ENCODE results near the gene BTC. TPM values are rescaled to one million over a fixed set of nuclear protein-coding genes. Genes with fewer than 3 reads are reported as not detected.

Gene BTC
- total and polyA plus RNA-seq, 4 donors, result 0.51 to 3.7 (median 1.1) TPM

GRCh38 chr4:74764119-74764518 is 30.2 kb downstream of the BTC start:
- Histone ChIP-seq H3K4me3 (ENCODE audit: low read depth, low read length) (no peak overlapping the region), H3K27ac (ENCODE audit: low read depth, low read length) (no peak overlapping the region), H3K27me3 (ENCODE audit: control insufficient read depth, insufficient read depth, low read length) (no peaks in the 10 kb centered on the region), H3K9me3 (ENCODE audit: control insufficient read depth, insufficient read depth, low read length) (no peaks in the 10 kb centered on the region), H3K36me3 (ENCODE audit: control insufficient read depth, insufficient read depth, low read length) (no peaks in the 10 kb centered on the region), H3K4me1 (ENCODE audit: control insufficient read depth, insufficient read depth, low read length) (no peaks in the 10 kb centered on the region)
- DNase-seq (ENCODE audit: low read depth in 4 of 6, low spot score in 6 of 6), result no peak
- WGBS (ENCODE audit: insufficient coverage), result 92% methylated on average over 2 of the region's 2 CpGs

DNA sequence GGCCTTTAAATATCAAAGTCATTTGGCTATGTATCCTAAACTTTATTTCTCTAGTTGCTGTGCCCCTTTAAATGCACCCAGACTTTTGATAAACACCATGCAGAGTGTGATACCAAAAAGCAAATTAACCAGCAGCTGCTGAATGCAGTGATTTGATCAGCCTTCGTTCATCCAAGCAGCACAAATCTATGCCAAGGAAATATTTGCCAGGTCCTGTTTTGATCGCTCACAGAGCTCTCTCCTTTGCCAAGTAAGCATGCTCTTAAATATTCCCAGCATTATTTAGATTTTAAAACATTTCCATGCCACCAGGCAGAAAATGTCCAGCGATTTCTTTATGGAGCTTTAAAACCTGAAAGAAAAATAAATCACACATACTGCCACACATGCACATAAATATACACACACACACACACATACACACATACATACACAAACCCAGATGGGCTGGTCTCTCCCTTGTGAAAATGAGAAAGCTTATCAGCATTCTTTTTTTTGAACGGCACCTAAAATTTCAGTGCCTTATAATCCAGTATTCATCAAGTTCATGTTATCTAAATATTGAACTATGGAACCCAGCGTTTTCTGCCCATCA is 35.7 kb downstream of the BTC start:
- Histone ChIP-seq H3K27me3 (ENCODE audit: control insufficient read depth, insufficient read depth, low read length) (no peaks in the 10 kb centered on the region), H3K4me1 (ENCODE audit: control insufficient read depth, insufficient read depth, low read length) (no peaks in the 10 kb centered on the region), H3K9me3 (ENCODE audit: control insufficient read depth, insufficient read depth, low read length) (no peaks in the 10 kb centered on the region), H3K4me3 (ENCODE audit: low read depth, low read length) (no peak overlapping the region), H3K36me3 (ENCODE audit: control insufficient read depth, insufficient read depth, low read length) (no peaks in the 10 kb centered on the region), H3K27ac (ENCODE audit: low read depth, low read length) (no peak overlapping the region)
- WGBS (ENCODE audit: insufficient coverage), result 51% methylated on average over 3 of the region's 5 CpGs
- peak in 2 of 6 donors; percentile 80 to 87 for DNase-seq (ENCODE audit: low read depth in 4 of 6, low spot score in 6 of 6)

DNA sequence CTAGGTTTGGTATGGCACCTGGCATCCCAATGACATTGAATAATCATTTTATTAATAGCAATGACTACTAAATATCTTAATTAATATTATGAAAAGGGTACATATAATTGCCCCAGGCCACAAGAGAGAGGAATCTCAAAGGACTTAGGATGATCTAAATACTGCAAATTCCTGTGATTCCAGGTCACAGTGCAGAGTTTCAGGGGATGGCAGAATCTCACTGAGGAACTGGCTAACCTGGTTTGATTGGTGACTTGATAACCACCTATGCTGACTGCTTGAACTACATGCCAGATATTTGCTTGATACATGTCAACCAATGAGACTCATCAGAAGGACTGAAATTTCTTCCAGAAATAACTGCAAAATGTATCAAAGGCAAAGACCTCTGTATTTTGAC is 37.2 kb downstream of the BTC start:
- Histone ChIP-seq H3K36me3 (ENCODE audit: control insufficient read depth, insufficient read depth, low read length) (no peaks in the 10 kb centered on the region), H3K9me3 (ENCODE audit: control insufficient read depth, insufficient read depth, low read length) (no peaks in the 10 kb centered on the region), H3K4me1 (ENCODE audit: control insufficient read depth, insufficient read depth, low read length) (no peaks in the 10 kb centered on the region), H3K27ac (ENCODE audit: low read depth, low read length) (no peak overlapping the region), H3K27me3 (ENCODE audit: control insufficient read depth, insufficient read depth, low read length) (no peaks in the 10 kb centered on the region), H3K4me3 (ENCODE audit: low read depth, low read length) (no peak overlapping the region)
- DNase-seq (ENCODE audit: low read depth in 4 of 6, low spot score in 6 of 6), result no peak

DNA sequence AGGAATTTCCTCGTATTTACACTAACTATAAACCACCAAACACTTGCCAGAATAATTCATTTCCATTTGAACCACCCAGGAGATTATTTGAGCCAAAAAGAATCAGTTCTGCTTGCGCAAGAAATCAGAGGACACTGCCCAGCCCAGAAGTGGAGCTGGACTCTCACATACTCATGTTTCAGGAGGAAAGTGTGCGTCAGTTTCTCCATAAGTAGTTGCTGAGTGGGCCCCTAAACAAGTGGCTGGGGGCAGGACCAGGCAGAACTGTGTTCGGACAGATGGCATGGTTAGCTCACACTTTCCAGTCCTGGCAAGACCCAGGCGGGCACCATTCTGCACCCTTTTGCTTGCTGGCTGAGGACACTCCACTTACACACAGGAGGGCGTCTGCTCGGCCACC is 38.8 kb downstream of the BTC start:
- Histone ChIP-seq H3K4me1 (ENCODE audit: control insufficient read depth, insufficient read depth, low read length) (no peaks in the 10 kb centered on the region), H3K4me3 (ENCODE audit: low read depth, low read length) (no peak overlapping the region), H3K27me3 (ENCODE audit: control insufficient read depth, insufficient read depth, low read length) (no peaks in the 10 kb centered on the region), H3K36me3 (ENCODE audit: control insufficient read depth, insufficient read depth, low read length) (no peaks in the 10 kb centered on the region), H3K27ac (ENCODE audit: low read depth, low read length) (no peak overlapping the region), H3K9me3 (ENCODE audit: control insufficient read depth, insufficient read depth, low read length) (no peaks in the 10 kb centered on the region)
- DNase-seq (ENCODE audit: low read depth in 4 of 6, low spot score in 6 of 6), result peak in 1 of 6 donors; percentile 29
- 67% methylated on average over 5 of the region's 7 CpGs for WGBS (ENCODE audit: insufficient coverage)

DNA sequence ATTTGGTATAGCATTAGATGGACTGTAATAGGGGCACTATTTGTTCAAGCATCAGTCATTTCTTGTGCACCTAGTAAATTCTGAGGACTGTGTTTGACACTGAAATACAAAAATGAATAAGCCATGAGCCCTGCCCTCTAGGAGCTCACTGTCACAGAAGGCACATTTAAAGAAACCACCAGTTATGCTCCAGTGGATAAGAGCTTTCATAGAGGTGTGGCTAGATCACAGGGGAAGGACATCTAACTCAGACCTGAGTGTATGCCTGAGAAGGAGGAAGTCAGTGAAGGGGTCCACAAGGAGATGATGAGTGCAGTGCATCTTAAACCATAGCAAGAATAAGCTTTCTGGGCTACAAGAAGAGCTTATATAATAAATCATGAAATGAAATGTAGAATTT is 40.1 kb downstream of the BTC start:
- no peak for DNase-seq (ENCODE audit: low read depth in 4 of 6, low spot score in 6 of 6)
- Histone ChIP-seq H3K27ac (ENCODE audit: low read depth, low read length) (no peak overlapping the region), H3K4me3 (ENCODE audit: low read depth, low read length) (no peak overlapping the region), H3K9me3 (ENCODE audit: control insufficient read depth, insufficient read depth, low read length) (no peaks in the 10 kb centered on the region), H3K36me3 (ENCODE audit: control insufficient read depth, insufficient read depth, low read length) (no peaks in the 10 kb centered on the region), H3K27me3 (ENCODE audit: control insufficient read depth, insufficient read depth, low read length) (no peaks in the 10 kb centered on the region), H3K4me1 (ENCODE audit: control insufficient read depth, insufficient read depth, low read length) (no peaks in the 10 kb centered on the region)

- no peak overlapping the region for H3K27ac ChIP-seq (ENCODE audit: low read depth, low read length)
These were observed 41.5 kb downstream of the BTC start for GRCh38 chr4:74752798-74753197.

DNA sequence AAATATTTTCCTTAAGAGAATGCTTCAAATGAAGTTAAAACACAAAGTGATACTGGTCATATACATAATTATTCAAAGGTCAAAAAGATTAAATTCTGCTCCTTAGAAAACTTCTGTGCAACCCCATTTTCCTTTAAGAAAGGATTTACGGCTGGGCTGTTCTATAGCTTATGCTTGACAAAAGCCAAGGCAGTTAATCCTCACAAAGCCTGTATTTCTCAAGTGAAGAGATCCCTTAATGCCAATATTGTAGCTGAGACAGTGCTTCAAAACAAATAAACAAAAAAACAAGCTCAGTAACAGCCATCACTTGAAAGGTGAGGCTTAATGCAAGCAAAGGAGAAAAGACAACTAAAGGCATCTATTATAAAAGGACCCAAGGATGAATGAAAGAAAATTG is 42.5 kb downstream of the BTC start:
- Histone ChIP-seq H3K4me3 (ENCODE audit: low read depth, low read length) (no peak overlapping the region), H3K4me1 (ENCODE audit: control insufficient read depth, insufficient read depth, low read length) (no peaks in the 10 kb centered on the region), H3K27me3 (ENCODE audit: control insufficient read depth, insufficient read depth, low read length) (no peaks in the 10 kb centered on the region), H3K9me3 (ENCODE audit: control insufficient read depth, insufficient read depth, low read length) (no peaks in the 10 kb centered on the region), H3K27ac (ENCODE audit: low read depth, low read length) (no peak overlapping the region), H3K36me3 (ENCODE audit: control insufficient read depth, insufficient read depth, low read length) (no peaks in the 10 kb centered on the region)
- WGBS (ENCODE audit: insufficient coverage), result 50% methylated on average over 1 of the region's 1 CpG
- peak in 1 of 6 donors; percentile 34 for DNase-seq (ENCODE audit: low read depth in 4 of 6, low spot score in 6 of 6)

More at GRCh38 chr4:74752798-74753197, 41.5 kb downstream of the BTC start:
- no peak overlapping the region for H3K4me3 ChIP-seq (ENCODE audit: low read depth, low read length)
- no peaks in the 10 kb centered on the region for H3K9me3 ChIP-seq (ENCODE audit: control insufficient read depth, insufficient read depth, low read length)
- no peaks in the 10 kb centered on the region for H3K27me3 ChIP-seq (ENCODE audit: control insufficient read depth, insufficient read depth, low read length)
- no peaks in the 10 kb centered on the region for H3K36me3 ChIP-seq (ENCODE audit: control insufficient read depth, insufficient read depth, low read length)
- no peaks in the 10 kb centered on the region for H3K4me1 ChIP-seq (ENCODE audit: control insufficient read depth, insufficient read depth, low read length)
- DNase-seq (ENCODE audit: low read depth in 4 of 6, low spot score in 6 of 6), result no peak

DNA sequence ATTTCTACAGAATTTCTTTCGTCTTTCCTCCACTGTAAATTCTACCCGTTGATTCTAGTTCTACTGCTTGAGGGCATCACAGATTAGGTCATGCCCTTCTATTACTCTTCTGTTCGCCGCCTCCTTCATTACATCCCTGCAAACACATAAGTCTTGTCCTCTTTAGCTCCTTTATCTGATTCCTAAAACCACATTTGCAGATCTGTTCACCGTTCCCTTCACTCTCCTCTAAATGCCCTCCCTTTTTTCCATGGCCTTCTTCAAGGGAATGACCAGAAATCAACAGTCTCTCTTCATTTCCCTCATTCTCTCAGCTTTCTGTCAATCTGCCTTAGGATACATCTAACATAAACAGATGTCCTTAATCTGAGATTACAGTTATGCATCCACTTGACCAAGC is 43.1 kb downstream of the BTC start:
- WGBS (ENCODE audit: insufficient coverage), result 79% methylated on average over 5 of the region's 5 CpGs
- Histone ChIP-seq H3K27me3 (ENCODE audit: control insufficient read depth, insufficient read depth, low read length) (no peaks in the 10 kb centered on the region), H3K27ac (ENCODE audit: low read depth, low read length) (no peak overlapping the region), H3K4me3 (ENCODE audit: low read depth, low read length) (no peak overlapping the region), H3K4me1 (ENCODE audit: control insufficient read depth, insufficient read depth, low read length) (no peaks in the 10 kb centered on the region), H3K36me3 (ENCODE audit: control insufficient read depth, insufficient read depth, low read length) (no peaks in the 10 kb centered on the region), H3K9me3 (ENCODE audit: control insufficient read depth, insufficient read depth, low read length) (no peaks in the 10 kb centered on the region)
- no peak for DNase-seq (ENCODE audit: low read depth in 4 of 6, low spot score in 6 of 6)

GRCh38 chr4:74742185-74742584 is 52.1 kb downstream of the BTC start:
- Histone ChIP-seq H3K4me3 (ENCODE audit: low read depth, low read length) (no peak overlapping the region), H3K36me3 (ENCODE audit: control insufficient read depth, insufficient read depth, low read length) (no peaks in the 10 kb centered on the region), H3K27me3 (ENCODE audit: control insufficient read depth, insufficient read depth, low read length) (no peaks in the 10 kb centered on the region), H3K27ac (ENCODE audit: low read depth, low read length) (no peak overlapping the region), H3K9me3 (ENCODE audit: control insufficient read depth, insufficient read depth, low read length) (no peaks in the 10 kb centered on the region), H3K4me1 (ENCODE audit: control insufficient read depth, insufficient read depth, low read length) (no peaks in the 10 kb centered on the region)
- no CpG with 5 or more reads among the region's 1 CpG for WGBS (ENCODE audit: insufficient coverage)
- no peak for DNase-seq (ENCODE audit: low read depth in 4 of 6, low spot score in 6 of 6)

DNA sequence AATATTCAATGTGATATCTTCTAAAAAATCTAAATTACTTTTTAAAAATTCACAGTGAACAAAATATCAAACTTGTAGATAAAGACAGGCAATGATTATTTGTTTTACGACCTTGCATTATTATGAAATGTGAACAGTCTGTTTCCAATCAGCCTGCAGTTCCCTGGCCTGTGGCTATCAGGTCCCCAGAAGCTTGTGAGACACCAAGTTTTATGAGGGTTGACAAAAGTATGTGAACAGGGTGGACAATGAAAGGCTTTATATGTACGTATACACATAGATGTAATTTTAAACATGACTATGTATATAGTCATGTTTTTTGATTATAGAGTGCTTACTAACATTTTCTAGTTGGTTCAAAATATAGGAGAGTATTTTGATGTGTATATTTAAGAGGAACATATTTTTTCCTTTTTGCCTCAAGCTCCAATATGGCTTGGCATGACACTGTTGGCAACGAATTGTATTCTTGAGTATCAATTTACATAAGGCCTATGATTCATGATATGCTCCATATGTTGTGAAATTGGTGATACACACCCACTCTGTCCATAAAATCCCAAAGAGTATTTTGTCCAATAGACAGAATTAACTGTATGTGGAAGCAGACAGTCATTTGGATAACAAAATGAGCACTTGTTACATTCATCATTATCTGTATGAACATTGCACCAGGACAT is 55.7 kb downstream of the BTC start:
- WGBS (ENCODE audit: insufficient coverage), result no CpG with 5 or more reads among the region's 3 CpGs
- Histone ChIP-seq H3K4me1 (ENCODE audit: control insufficient read depth, insufficient read depth, low read length) (no peaks in the 10 kb centered on the region), H3K27ac (ENCODE audit: low read depth, low read length) (no peak overlapping the region), H3K36me3 (ENCODE audit: control insufficient read depth, insufficient read depth, low read length) (no peaks in the 10 kb centered on the region), H3K9me3 (ENCODE audit: control insufficient read depth, insufficient read depth, low read length) (no peaks in the 10 kb centered on the region), H3K27me3 (ENCODE audit: control insufficient read depth, insufficient read depth, low read length) (no peaks in the 10 kb centered on the region), H3K4me3 (ENCODE audit: low read depth, low read length) (no peak overlapping the region)
- DNase-seq (ENCODE audit: low read depth in 4 of 6, low spot score in 6 of 6), result peak in 1 of 6 donors; percentile 79
